A673 (cell line): ENCODE results near the gene ZNF594. TPM values are rescaled to one million over a fixed set of nuclear protein-coding genes. Genes with fewer than 3 reads are reported as not detected.
"Not testable (repeated sequence)": the region's sequence is repeated elsewhere in the genome, so short reads cannot be mapped to it uniquely, and the experiment has no call there.

Experiments used
- BruUV-seq: library from RNA; stranded (reverse); fragments of 400-500 nt; replicated peaks from 2 replicates; lab custom pipeline; 2021; lab: Mats Ljungman, UMichigan
- CTCF ChIA-PET: fragments of 300-600 bp; sonication (Branson Sonifier 250); formaldehyde crosslinking; loops from one replicate; lab custom pipeline; 2022; ENCODE audit warnings: antibody characterized with exemption; lab: Charles Lee
- POLR2A ChIA-PET: fragments of 300-600 bp; sonication (Branson Sonifier 250); formaldehyde crosslinking; loops from one replicate; lab custom pipeline; 2022; ENCODE audit warnings: antibody characterized with exemption; ENCODE audit not compliant: low non-redundant PET; lab: Charles Lee
- DNase-seq: peaks from one replicate; pipeline ENCODE4 v3.0.0-alpha.2; 2015; ENCODE audit warnings: low spot score
- H3K27ac ChIP-seq: fragments of 200-600 bp; sonication (generic); 2 replicates; pipeline ENCODE4 v1.5.1; 2016; ENCODE audit warnings: mixed run types, low read depth, mild to moderate bottlenecking, mixed read lengths, antibody characterized with exemption, low read length; ENCODE audit not compliant: poor library complexity, severe bottlenecking
- H3K27me3 ChIP-seq: fragments of 200-600 bp; sonication (generic); replicated peaks from 2 replicates; pipeline ENCODE4 v1.6.1; 2017; ENCODE audit warnings: mixed run types, low read depth, mild to moderate bottlenecking, mixed read lengths, antibody characterized with exemption, low read length; ENCODE audit not compliant: insufficient read depth, poor library complexity
- H3K36me3 ChIP-seq: fragments of 200-600 bp; sonication (generic); 2 replicates; pipeline ENCODE4 v1.6.1; 2016; ENCODE audit warnings: mixed run types, mild to moderate bottlenecking, mixed read lengths, antibody characterized with exemption, low read length; ENCODE audit not compliant: insufficient read depth, poor library complexity, severe bottlenecking
- H3K4me1 ChIP-seq: fragments of 200-600 bp; sonication (generic); 2 replicates; pipeline ENCODE4 v1.6.1; 2017; ENCODE audit warnings: mixed run types, mild to moderate bottlenecking, mixed read lengths, antibody characterized with exemption, low read length; ENCODE audit not compliant: insufficient read depth, poor library complexity, severe bottlenecking
- H3K4me3 ChIP-seq: fragments of 200-600 bp; sonication (generic); 2 replicates; pipeline ENCODE4 v1.5.1; 2016; ENCODE audit warnings: low read depth, mixed run types, mild to moderate bottlenecking, mixed read lengths, low read length; ENCODE audit not compliant: poor library complexity, severe bottlenecking
- H3K9me3 ChIP-seq: fragments of 200-600 bp; sonication (generic); 2 replicates; pipeline ENCODE4 v1.6.1; 2016; ENCODE audit warnings: mixed run types, low read depth, mild to moderate bottlenecking, mixed read lengths, antibody characterized with exemption, low read length; ENCODE audit not compliant: poor library complexity, severe bottlenecking
- intact Hi-C: fragments of 100-400 bp; cut with micrococcal nuclease; formaldehyde crosslinking; loops from one replicate; pipeline ENCODE4 v1.10.0; 2022; ENCODE audit not compliant: unreplicated experiment
- total RNA-seq: library from RNA; stranded (reverse); gene quantifications from 2 replicates; pipeline ENCODE4 v1.2.3, GENCODE V29; 2021

Gene ZNF594
- total RNA-seq, 1 experiment from 2014 or later, result 20.7 TPM

DNA sequence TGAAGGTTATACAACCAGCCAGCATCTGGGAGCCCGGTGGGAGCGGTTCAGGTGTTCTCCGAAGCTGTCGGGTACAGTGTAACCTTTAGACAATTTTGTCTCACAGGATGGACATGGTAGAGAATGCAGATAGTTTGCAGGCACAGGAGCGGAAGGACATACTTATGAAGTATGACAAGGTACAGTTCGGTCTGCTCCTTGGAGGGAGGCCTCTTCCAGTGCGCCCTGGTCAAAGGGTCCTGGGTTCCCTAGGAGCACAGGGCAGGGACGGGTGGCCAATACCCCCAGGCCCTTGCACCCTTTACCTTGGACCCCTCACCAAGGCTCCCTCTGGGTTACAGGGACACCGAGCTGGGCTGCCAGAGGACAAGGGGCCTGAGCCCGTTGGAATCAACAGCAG, 61.4 kb downstream of the ZNF594 start:
- intact Hi-C loops, H3K4me1 ChIP-seq, H3K36me3 ChIP-seq, H3K27ac ChIP-seq, POLR2A ChIA-PET, CTCF ChIA-PET, H3K27me3 ChIP-seq, H3K4me3 ChIP-seq, DNase-seq, H3K9me3 ChIP-seq, BruUV-seq: not testable (repeated sequence)

DNA sequence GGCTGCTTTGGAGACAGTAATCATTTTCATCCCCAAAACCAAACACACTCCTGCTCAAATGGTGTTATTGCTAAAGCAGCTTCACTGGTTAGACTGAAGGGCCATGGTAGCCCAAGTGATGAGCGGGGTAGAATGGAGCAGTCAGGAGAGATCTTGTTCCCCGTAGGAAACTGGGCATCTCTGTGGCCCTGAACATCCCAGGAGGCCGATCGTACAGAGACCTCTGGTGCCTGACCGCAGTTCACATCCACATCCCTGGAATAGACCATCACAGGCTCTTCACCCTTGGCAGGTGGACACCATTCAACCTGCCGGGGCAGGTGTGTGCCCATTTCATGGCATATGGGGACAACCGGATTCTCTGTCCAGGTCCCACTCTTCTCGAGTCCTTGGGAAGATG, 61.9 kb downstream of the ZNF594 start:
- BruUV-seq, H3K27me3 ChIP-seq, CTCF ChIA-PET, intact Hi-C loops, H3K36me3 ChIP-seq, H3K9me3 ChIP-seq, H3K27ac ChIP-seq, H3K4me1 ChIP-seq, DNase-seq, H3K4me3 ChIP-seq, POLR2A ChIA-PET: not testable (repeated sequence)

Other genes with a start within 250 kb of the ZNF594 start
- 1,021 and 1,026 TPM in 2 replicates for gene PFN1, start 243.3 kb downstream of the ZNF594 start, total RNA-seq
- 12.3 and 16.6 TPM in 2 replicates for gene ENO3, start 240.7 kb downstream of the ZNF594 start, total RNA-seq
- 74.8 and 88.9 TPM in 2 replicates for gene SPAG7, start 224.1 kb downstream of the ZNF594 start, total RNA-seq
- gene CAMTA2, start 204.2 kb downstream of the ZNF594 start, total RNA-seq, result 16.3 and 24.8 TPM in 2 replicates
- gene INCA1, start 194.3 kb downstream of the ZNF594 start, total RNA-seq, result 0.62 and 0.72 TPM in 2 replicates
- 92.6 and 95.9 TPM in 2 replicates for gene KIF1C, start 193.9 kb downstream of the ZNF594 start, total RNA-seq
- not detected in 2 replicates for gene SLC52A1, start 156.4 kb downstream of the ZNF594 start, total RNA-seq
- 8.4 and 8.9 TPM in 2 replicates for gene ZFP3, start 113.4 kb downstream of the ZNF594 start, total RNA-seq
- 28.1 and 31.6 TPM in 2 replicates for gene ZNF232, start 80.0 kb downstream of the ZNF594 start, total RNA-seq
- 0.07 and 0.24 TPM in 2 replicates for gene USP6, start 75.8 kb downstream of the ZNF594 start, total RNA-seq
- gene SCIMP, start 43.0 kb upstream of the ZNF594 start, total RNA-seq, result not detected in 2 replicates
- 71.3 and 89.0 TPM in 2 replicates for gene RABEP1, start 90.4 kb upstream of the ZNF594 start, total RNA-seq
- 122 and 132 TPM in 2 replicates for gene NUP88, start 227.8 kb upstream of the ZNF594 start, total RNA-seq
- gene RPAIN, start 228.3 kb upstream of the ZNF594 start, total RNA-seq, result 120 and 123 TPM in 2 replicates
- 457 and 458 TPM in 2 replicates for gene C1QBP, start 247.3 kb upstream of the ZNF594 start, total RNA-seq